Activated CD4-positive, CD25-positive, alpha-beta regulatory T cell treated with anti-CD3 and anti-CD28 coated beads, Interleukin-2, amount 50 U/mL, for 16 hours (primary cell): ENCODE data around the gene MGST2.

Experiments
- DNase-seq: peaks from one replicate; pipeline ENCODE4 v3.0.0-alpha.2; 2020; ENCODE audit warnings: low read depth, low spot score

Gene MGST2

DNA sequence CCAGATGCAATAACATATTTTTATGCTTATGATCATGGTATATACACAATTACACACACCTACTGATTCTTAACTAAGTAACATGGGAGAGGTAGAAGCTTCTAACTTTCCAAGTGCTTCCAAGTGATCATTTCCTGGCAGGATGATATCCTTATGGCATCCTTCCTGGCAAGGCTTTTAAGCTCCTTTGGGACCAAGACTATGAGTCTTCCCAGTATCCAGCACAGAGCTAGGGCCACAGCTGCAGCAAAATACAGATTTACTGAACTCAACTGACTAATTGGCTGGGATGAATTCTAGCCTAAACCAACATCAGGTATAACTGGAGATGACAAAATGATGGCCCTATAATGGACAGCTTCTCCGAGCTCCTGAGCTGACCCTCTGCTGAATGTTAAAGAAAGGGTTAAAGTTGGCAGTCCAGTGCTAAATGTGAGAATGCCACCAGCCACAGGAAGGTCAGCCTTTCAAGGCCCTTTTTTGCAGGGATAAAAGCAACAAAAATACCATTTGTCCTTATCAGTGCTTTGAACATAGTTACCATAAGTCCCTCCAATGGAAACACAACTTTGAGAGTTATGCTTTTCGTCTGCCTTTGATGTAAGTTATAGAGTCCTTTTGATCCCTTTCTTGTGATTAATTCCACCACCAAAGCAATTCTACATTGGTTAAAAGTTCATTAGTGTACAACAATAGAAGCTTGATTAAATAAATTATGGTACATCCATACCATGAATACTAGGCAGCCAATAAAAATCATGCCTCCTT lies 73.4 kb downstream of the MGST2 start:
- DNase-seq = no peak

DNA sequence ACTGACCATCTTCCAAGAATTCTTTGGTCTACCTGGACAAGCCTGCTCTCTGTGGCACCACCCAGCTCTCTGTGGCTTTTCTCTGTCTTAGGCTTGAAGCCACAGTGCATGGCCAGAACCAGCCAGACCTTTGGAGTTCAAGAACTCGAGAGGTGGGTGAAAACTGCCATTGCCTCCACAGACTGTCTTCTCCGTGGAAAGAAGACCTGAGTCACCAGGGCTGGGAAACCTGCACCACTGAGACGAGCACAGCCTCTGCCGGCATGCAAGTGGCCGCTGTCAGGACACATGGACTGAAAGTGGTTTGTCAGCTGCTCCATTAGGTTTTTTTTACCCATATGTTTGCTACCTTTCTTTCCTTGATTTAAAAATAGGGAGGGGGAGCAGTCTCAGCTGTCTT lies 74.5 kb downstream of the MGST2 start:
- DNase-seq = no peak

DNA sequence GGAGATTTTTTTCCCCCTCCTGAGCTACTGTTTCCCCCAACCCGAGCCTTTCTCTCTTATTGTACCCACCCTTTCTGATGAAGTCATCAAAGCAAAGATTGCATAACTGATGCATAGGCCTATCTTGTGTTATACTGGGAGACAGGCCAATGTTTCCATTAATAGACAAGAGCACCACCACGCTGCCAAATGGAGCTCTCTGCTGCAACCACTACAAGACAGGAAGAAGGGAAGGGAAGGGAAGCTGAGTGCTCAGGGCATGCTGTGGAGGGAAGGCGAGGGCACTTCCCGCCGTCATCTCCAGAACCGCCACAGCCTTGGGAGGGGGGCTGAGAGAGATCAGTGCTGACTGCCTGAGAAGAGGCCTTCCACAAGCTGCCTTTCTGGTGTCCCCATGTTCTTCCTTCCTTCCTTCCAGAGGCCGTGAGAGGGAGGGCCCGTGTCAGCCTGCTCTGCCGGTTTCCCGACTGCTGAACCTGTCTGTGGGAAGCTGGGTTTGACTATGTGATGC lies 75.0 kb downstream of the MGST2 start:
- no peak for DNase-seq

- no peak for DNase-seq
Measured at GRCh38 chr4:139743027-139743426, 77.4 kb downstream of the MGST2 start.

GRCh38 chr4:139744232-139744631 lies 78.6 kb downstream of the MGST2 start:
- DNase-seq = no peak

- no peak for DNase-seq
Measured at GRCh38 chr4:139745111-139745639, 79.6 kb downstream of the MGST2 start.

DNA sequence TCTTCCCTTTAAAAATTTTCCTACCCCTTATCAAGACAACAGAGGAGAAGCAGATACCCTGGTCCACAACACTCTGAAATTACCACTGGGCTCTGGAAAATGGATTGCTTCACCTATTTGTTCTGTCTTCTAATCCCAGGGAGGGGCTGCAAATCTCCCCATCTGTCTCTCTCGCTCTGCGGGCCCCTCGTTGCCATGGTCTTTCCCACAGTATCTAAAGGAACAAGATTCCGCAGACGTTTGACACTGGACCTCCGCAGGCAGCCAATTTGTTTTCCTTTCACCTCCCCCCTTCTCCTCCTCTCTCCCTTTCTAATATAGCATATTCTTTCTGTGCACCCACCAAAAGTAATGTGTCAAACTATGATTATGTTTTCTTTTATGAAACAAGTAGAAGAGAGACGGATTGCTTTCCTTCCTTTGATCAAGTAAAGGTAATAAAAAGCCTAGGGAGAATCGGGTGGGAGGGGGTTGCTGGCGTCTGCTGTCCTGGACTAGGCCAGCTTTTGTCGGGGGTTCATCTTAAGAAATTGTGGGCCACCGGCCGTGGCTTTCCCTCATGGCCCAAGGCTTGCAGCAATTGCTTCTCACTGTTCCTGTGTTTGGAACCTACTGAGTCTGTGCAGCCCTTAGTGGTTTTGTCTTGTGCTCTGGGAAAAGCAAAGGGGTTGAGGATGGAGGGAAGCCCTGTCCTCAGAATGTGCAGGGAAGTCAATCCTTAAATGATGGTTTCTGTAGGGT lies 81.0 kb downstream of the MGST2 start:
- no peak for DNase-seq

GRCh38 chr4:139749338-139749737 lies 83.7 kb downstream of the MGST2 start:
- DNase-seq = no peak

DNA sequence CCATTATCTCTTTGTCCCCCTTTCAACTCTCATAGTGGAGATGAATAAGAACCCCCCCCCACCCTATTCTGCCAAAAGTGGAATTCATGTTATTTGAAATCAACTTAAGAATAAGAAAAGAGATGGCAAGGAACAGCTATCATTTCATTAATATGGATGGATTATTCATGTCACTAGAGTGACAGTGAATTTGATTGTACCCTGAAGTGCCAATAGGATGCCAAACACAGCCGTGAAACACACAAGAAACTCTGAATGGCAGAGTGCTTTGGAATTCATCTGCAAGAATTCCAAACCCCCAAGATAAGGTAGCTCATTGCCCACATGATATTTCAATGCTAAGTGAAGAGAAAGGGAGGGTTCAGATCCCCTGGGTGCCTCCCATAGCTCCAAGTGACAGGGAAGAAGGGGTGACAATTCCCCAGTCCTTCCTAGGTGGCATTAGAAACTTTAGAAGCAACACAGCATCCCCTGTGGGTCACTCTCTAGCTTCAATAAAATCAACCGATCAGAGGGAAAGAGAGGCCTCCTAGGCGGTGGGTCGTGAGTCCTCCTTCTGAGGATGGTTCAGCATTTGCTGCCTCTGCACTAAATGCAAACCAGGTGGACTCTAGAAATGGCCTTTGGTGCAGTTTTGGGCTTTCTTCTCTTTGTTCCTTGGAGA lies 84.3 kb downstream of the MGST2 start:
- no peak for DNase-seq

DNA sequence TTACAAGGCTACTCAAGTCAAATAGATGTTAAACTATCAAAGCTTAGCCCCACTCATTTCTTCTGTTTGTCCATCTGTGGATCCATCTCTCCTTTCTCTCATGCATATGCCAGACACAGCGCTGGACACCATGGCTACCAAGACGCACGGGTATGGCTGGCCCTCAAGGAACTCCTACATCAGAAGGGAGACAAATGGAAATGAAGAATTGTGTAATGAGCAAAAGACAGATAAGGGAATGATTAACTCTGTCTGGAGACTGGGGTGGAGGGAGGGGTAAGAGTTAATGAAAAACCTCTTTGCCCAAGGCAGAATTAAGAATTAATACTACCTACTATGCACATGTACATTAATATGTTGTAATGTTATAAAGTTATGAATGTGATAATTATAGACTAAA lies 88.1 kb downstream of the MGST2 start:
- no peak for DNase-seq
